Measurements from ENCODE around the gene CPNE4. TPM values are rescaled to one million over a fixed set of nuclear protein-coding genes. Genes with fewer than 3 reads are reported as not detected.

CPNE4 gene
- total RNA-seq, 1 donor from 2014 or later, result 0.24 TPM

DNA sequence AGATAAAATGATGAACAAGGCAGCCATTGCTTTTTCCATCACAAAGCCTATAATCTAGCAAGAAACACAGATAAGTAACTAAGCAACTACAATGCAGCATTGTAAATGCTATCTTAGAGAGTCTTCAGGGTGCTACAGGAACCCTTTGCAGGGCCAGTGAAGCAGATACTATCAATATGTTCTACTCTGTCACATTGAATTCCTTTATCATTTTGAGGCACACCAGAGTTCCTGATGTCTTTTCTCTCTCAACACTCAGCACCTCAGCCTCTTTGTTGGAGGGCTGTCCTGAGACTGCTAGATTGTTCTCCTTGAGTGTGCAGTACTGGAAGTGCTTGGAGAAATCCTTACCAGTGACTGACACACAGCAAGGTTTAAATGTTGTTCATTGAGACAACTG lies 424.6 kb downstream of the CPNE4 start:
- no peak for DNase-seq (ENCODE audit: low read depth)

DNA sequence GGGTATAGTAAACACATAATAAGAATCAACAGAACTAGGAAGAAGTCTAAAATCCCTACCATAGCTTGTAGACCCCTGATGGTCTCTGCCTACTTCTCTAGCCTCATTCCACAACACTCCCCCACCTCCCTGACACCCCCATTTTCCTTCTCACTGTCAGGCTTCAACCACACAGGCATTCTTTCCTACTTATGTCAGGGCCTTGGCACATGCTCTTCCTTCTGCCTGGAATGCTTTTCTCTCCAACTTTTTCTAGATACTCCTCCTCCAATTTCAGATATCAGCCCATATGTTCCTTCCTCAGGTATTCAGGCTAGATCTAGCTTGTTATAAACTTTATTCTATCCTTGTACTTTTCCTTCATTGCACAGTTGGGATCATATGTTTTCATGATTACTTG lies 426.1 kb downstream of the CPNE4 start:
- peak; percentile 12 for DNase-seq (ENCODE audit: low read depth)

DNA sequence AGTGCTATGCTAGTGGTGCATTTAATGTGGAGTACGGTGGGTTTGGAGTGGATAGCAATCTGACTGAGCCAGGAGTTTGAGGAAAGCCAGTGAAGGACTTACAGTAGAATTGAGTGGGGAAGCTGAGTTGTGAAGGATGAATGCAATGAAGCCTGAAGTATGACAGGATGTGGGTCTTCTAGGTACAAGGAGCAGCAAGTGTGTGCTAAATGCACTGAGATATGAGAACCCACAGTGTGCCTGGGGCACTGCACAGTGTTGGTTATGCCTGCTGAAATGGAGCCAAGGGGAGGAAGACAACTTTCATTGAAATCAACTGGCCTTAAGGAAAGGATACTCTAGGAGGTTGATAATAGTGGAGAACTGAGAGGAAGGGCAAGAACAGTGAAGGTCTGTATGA lies 426.5 kb downstream of the CPNE4 start:
- DNase-seq (ENCODE audit: low read depth), result no peak

DNA sequence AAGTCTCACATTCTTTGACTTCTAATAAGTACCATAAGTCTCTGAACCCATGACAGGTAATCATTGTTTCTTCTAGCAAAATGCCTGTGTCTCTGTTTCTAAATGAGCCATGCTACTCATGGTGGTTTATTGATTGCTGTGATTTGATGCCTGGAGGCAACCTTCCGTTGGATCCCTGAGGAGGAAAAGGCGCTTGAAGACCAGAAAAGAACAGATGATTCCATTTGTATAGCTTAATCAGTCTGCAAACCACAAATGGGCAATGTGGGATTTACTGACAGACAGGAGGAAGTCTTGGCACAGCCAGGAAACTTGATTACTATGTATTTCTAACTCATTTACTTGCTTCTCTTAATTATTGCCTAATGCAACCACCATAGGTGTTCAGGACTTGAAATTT lies 428.9 kb downstream of the CPNE4 start:
- no peak for DNase-seq (ENCODE audit: low read depth)

DNA sequence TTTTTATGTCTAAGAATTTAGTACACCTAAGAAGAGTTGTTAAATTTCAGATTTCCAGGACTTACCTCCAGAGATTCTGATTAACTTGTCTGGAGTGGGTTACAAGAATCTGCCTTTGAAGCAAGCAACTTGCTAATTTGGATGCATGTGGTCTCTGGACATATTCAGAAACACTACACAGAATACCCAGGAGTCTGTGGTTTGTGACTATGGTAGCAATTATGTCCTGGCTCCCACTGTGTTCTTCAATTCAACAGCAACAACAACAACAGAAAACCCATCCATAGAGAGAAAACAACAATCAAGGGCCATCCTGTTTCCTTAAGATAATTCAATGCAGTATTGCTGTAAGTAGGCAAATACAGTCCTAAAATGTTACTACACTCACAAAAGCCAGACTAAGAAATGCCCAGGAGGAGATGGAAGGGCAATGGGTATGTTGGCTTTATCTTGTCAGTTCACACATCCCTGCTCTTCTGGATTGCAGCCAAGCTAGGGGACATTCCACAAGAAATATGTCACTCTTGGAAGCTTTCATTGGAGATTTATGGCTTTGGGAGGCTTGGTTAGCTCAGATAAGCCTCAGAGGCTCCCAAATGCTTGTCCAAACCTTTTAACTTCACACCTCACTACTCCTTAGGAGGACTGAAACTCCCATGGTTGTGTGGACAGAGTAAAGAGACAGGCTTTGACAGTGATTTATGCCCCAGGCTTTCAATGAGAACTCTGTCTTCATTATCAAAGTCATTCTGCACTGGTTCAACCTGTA lies 432.6 kb downstream of the CPNE4 start:
- DNase-seq (ENCODE audit: low read depth), result peak; percentile 63

DNA sequence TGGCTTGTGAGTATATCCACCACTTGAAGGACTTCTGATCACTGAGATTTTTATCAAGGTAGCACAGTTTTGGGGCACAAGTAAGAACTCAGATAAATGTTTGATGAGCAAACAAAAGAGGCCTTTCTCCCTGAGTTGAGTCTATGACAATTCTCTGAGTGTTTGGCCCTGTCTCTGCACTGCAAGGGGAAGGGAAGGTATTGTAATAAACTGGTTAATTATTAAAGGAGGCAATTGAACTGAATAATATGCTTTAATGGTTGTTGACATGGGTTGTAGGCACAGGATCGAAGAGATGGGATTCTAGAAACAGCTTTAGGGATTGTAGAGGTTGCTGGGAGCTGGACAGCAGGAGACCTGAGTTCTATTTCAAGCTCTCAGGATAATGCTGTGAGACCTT lies 437.0 kb downstream of the CPNE4 start:
- no peak for DNase-seq (ENCODE audit: low read depth)

DNA sequence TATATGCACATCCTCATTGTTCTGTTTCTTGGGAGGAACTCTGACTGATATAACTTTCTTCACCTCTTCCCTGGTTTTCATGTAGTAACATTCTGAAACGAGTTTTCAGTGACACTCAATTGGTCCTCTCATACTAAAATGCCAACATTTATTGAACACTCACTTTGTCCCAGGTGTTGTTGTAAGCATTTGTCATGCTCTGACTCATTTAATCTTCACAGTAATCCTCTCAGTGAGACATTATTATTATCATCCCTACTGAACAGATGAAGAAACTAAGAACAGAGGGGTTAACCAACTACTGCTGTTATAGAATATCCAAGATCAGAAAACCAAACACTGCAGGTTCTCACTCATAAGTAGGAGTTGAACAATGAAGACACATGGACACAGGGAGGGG lies 437.9 kb downstream of the CPNE4 start:
- DNase-seq (ENCODE audit: low read depth), result no peak

DNA sequence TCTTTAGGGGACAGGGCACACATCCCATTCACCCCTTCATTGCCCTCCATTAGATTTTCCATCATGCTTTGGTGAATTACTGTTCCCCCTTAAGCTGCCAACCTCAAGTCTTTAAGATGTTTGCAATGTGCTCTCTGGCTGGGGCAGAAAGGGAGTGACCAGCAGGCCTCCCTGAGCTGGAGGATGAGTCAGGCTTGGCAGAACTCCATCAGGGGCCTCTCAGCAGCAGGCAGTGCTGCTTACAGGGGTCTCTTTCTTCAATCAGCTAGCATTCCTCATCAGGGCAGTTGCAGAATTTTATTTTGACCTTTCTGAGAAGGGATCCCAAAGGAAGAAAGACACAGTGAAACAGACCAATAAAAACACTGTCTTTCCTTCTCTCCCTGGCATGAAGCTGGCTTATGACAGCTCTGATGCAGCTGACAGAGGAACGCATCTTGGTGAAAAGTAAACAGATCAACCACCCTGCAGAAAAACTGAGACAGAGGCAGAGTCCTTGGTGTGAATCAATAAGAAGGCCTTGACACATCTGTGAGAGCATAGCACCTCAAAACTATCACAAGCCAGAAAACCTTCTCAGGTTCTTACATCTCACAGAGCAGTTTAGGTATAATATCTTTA lies 443.3 kb downstream of the CPNE4 start:
- peak; percentile 55 for DNase-seq (ENCODE audit: low read depth)

DNA sequence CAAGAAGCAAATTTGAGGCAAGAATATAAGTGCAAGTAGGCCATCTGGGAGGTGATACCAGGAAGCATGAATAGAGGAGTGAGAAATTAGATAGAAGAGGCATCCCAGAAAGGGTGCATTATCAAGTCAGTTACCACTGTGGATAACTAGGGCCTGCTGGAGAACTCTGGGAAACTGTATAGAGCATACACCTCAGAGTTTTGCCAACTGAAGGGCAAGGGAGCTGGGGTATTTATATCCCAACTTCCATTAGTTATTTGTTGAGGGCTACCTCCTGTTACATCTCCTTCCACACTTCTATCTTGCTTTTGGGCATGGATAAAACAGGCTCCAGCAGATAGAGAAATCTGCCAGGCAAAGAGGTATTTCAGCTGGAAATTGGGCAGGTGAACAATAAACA lies 448.5 kb downstream of the CPNE4 start:
- DNase-seq (ENCODE audit: low read depth), result no peak

DNA sequence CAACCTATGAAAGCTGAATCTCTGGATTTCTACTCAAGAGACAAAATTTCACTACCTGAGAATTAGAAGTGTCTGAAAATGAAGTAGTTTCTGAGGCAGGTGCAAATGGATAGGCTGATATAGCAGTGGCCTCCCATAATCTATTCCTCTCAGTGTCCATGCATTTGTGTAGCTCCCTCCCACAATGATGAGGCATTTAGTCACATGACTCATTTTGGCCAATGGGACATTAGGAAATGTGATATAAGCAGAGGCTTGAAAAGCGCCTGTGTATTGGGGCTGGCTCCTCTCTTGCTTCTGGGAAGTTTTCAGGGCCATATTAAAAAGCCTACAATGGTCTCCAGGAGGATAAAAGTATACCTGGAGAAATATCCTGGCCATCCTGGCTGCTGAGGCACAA lies 452.4 kb downstream of the CPNE4 start:
- DNase-seq (ENCODE audit: low read depth), result no peak

DNA sequence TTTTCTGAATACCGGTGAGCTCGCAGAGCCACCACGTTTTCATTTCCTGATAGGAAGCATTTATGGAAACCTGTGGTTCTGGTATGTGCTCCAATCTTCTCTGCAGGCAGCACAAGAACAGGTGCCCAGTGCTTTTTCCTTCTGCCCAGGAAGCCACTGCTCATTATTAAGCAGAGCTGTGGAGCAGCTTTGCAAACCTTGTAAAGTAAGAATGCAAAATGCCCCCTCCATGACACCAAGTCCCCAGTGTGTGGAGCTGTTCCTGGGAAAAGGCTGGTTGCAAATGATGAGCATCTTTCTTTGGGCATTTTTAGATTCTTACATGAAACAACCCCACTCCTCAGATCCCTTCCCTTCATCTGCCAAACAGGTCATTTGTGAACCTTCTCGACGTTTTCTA lies 466.4 kb downstream of the CPNE4 start:
- no peak for DNase-seq (ENCODE audit: low read depth)

DNA sequence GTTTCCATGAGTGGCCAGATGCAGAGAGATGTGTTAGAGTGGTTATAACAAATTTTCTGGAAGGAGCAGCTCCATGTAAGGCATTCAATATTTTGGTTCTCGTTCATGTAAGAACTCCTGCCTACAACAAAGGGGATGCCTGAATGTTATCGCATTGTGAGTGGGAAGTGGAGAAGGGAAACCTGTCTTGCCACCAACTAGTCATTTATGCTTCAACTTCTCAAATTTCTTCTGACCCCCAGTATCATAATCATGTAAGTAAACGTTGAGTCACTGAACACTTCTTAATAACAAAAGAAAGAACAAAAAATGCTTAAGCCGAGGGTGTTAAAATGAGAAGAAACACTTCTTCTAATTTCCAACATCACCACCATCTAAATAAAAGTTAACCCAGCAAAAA lies 470.0 kb downstream of the CPNE4 start:
- DNase-seq (ENCODE audit: low read depth), result no peak

DNA sequence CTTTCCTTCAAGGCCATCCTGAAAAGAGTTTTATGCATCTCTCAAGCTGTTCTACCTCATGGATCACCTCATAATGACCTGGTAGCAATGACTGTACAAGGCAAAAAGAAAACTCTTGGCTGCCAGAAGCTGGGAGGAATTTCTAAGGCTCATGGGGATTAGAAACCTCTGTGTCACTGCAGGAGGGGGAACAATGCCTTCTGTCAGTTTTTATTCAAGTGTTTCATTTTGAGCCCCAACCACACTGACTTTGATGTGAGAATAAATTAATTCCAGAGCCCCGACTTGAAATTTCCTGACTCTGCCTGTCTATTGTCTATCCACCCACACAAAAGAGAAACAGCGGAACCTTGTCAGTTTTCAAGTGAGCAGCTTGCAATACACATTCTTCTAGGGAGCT lies 473.3 kb downstream of the CPNE4 start:
- DNase-seq (ENCODE audit: low read depth), result no peak

DNA sequence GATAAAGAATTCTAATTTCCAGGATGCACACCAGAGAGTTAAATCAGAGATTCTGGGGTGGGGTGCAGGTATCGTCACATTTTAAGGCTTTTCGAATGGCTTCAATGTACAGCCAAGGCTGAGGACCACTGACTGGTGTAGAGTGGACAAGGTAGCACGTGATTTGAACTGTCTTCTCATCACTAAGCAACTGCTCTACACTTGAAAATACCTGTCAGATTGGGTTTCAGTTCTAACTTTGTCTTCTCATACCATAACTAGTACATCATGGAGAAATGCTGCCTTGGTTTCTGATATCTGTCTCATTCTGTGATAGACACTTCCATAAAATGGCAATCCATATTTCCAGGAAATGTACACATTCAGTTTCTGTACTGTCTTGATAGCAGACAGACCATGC lies 474.0 kb downstream of the CPNE4 start:
- DNase-seq (ENCODE audit: low read depth), result no peak

DNA sequence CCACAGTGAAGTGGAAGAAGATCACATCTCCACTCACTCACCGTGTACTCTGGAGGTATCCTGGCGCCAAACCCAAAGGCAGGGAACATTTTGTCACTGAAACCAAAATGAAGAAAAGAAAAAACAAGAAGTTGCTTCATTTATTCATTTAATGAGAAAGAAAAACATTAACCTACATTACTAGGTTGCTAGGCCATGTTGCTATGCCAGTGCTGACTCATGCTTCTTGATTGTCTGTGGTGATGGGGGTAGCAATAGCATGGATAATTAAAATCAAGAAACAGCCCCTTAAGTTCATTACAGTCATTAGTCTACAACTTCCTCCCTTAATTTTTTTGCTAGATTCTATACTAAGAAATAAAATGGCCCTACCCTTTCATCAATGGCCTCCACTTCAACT lies 479.4 kb downstream of the CPNE4 start:
- no peak for DNase-seq (ENCODE audit: low read depth)

DNA sequence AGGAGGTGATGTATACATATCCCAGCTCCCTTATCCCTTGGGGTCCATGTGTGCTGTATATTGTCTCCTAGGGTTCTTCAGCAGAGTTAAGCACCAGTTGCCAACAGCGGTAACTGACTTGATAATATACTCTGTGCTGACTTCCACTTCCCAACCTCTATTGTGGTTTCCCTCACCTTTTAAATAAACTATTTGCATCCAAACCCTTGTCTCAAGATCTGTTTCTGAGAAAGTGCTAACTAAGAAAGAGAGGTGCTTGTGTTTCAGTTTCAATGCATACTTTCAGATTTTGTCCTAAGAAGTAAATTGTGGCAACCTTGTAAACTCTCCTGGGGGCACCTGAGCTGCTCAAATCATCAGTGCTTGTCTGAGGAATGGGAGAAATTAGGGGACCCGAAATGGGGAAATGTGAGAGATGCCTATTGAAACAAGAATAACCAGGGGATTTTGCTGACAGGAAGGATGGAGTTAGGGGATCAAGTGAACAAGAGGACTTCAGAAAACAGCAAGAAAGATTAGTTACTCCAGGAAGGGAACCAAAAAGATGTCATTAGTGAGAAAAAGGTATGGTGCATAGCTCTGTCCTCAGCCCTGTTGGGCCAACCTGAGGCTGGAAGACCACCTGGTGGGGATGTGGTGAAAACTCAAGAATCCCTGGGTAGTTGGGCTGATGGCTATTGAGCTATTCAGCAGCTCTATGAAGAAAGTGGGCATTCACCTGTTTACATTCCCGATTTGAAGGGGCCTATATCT lies 481.1 kb downstream of the CPNE4 start:
- no peak for DNase-seq (ENCODE audit: low read depth)

DNA sequence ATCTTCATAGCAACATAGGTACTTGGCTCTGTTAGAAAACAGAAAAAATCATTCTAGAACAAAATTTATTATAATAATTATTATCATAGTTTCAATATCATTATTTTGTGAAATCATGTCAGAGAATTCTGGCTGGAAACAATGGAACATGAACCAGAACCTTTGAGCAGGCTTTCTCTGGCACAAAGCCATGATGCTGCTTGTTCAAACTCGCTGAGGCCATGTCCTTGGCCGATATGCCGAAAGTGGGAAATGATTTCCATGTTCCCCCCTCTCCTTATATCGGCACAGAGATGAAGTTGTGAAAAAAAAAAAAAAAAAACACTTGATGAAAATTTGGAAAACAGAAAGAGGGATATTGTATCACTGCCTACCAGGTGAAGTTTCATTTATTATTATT lies 483.1 kb downstream of the CPNE4 start:
- no peak for DNase-seq (ENCODE audit: low read depth)

DNA sequence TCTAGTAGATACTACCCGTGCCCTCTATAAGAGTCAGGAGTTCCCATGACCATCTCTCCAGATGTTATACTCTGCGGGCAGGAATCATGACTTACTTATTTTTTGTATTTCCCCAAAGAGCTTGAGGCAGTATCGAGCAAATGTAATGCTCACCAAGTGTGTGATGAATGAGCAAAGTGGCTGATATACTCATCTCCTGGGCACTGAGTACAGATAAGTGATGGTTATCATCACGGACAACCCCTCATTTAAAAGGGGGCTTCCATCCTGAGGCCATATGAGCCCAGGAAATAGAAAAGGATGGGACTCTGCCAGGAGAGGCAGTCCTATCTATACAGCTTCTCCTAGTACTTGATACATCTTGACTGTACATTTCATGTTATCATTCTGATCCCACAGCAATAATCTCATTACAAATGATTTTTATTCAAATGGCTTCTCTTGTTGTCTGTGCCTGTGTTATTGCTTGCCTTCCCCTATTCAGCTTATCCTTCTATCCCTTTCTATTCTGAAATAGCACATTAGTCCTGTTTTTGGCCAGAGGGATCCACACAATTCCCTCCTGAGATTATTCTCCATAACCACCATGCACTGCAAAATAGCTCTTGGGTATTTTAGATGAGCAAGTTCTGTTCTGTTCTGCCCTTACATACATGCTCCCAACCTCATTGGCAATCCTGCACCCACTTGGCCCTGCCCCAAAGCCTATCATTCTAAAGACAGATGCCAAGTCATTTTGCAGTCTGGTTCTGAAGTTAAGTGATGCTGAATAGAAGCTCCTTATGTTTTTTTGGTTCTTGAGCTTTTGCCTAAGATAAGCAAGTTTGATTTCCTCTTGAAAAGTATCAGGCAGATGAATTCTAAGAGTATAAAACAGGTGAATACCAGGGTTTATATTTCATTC lies 484.0 kb downstream of the CPNE4 start:
- DNase-seq (ENCODE audit: low read depth), result no peak

DNA sequence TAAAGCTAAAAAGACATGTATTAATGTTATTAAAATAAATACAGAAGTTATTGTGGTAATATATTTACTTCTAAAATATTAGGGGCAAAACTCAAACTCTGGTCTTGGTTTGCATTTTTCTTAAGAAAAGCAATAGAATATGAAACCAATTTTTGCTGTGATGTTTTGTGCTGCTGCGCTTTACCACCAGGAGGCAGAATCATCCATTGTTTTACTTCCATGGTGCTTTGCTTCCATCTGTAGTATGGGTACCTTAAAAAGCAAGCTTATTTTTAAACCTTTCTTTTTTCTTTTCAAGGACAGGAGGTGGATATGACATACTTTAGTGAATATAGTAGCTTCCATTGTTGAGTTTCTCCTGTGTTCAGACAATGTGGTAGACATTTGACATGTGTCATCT lies 485.5 kb downstream of the CPNE4 start:
- no peak for DNase-seq (ENCODE audit: low read depth)

DNA sequence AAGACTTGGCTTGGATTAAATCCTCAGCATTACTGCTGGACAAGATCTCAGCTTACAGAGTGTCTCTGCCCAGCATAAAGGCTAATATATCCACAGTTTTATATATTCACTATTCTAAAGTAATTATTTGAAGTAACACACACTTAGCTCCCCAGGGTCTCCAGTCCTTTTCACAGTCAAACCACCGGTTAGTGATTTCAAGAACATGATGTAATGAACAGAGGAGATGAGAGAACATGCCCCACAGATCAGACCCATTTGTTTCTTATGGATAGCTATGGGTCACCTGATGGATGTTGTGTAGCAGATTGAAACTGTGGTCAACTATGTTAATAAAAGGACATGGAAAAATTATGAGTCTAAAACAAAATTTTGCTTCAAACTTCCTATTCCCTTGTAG lies 487.2 kb downstream of the CPNE4 start:
- DNase-seq (ENCODE audit: low read depth), result no peak

DNA sequence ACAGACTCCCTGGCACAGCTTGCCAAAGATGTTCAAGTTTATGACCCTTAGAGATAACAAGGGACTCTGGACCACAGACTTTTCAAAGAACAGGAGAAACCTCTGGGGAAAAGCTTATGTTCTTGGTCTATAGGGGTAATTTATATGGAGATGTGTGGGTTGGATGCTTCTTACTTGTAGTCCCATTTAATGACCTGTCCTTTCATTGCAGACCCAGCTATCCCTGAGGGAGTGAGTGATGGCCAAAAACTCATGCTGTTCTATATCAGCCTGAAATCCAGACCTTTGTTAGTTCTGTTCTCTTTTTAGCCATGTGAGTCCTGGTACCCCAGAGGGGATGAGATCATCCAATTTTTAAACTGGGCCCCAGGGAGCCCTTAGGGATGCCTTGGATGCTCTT lies 488.4 kb downstream of the CPNE4 start:
- no peak for DNase-seq (ENCODE audit: low read depth)

DNA sequence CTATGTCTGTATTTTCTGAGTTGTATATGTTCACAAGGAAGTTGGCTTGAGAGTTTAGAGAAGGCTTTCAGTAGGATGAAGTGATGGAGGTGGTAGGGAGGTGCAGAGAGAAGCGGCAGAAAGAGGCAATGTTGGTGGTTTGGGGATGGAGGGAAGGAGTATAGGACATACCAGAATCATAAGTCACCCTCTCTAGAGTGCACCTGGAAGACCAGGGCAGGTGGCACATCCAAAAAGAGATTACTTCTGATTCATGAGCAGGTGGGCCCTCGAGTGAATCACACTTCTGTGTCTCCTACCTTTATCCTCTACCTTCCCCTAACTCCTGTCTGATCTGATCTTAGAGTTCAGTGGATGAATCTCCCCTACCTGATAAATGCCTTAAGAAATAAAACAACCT lies 490.3 kb downstream of the CPNE4 start:
- DNase-seq (ENCODE audit: low read depth), result no peak

All from myocyte (in vitro differentiated cells).